Natural killer cell (primary cell): Measurements from ENCODE around the gene MYL5. TPM values are rescaled to one million over a fixed set of nuclear protein-coding genes. Genes with fewer than 3 reads are reported as not detected.

Experiments
- ATAC-seq, 3 donors: fragments of 150-1000 bp in 2 of 3; fragments of 200-7000 bp in 1 of 3; cut with Tn5 transposase; 1 replicate in 1 of 3; 2 replicates in 2 of 3; pipeline ENCODE4 v1.10.0; 2021; ENCODE audit warnings: mild to moderate bottlenecking in 2 of 3, moderate library complexity in 2 of 3
- DNase-seq, 2 donors: peaks; one replicate each; pipeline versions ENCODE4 v3.0.0 to v3.0.0-alpha.2; 2013 to 2021; ENCODE audit warnings: mixed read lengths in 1 of 2
- H3K27ac ChIP-seq: one replicate; pipeline ENCODE4 v1.5.1; 2013; ENCODE audit warnings: mild to moderate bottlenecking, low read length
- H3K27me3 ChIP-seq: one replicate; pipeline ENCODE4 v1.6.1; 2013; ENCODE audit warnings: low read length; ENCODE audit not compliant: control insufficient read depth, insufficient read depth
- H3K36me3 ChIP-seq: one replicate; pipeline ENCODE4 v1.6.1; 2013; ENCODE audit warnings: low read length; ENCODE audit not compliant: control insufficient read depth, insufficient read depth
- H3K4me1 ChIP-seq: one replicate; pipeline ENCODE4 v1.6.1; 2013; ENCODE audit warnings: low read length; ENCODE audit not compliant: control insufficient read depth, insufficient read depth
- H3K4me3 ChIP-seq: one replicate; pipeline ENCODE4 v1.5.1; 2013; ENCODE audit warnings: low read length
- H3K9me3 ChIP-seq: one replicate; pipeline ENCODE4 v1.6.1; 2013; ENCODE audit warnings: low read length; ENCODE audit not compliant: control insufficient read depth, insufficient read depth
- H3K27ac Mint-ChIP-seq, 2 donors: one replicate each; pipeline ENCODE4 v1.8.0; 2022; ENCODE audit warnings: mild to moderate bottlenecking in 2 of 2, mixed read lengths in 2 of 2, moderate library complexity in 1 of 2
- H3K27me3 Mint-ChIP-seq, 2 donors: one replicate each; pipeline ENCODE4 v1.8.0; 2022; ENCODE audit warnings: low read depth in 2 of 2, mixed read lengths in 2 of 2
- H3K36me3 Mint-ChIP-seq: one replicate; pipeline ENCODE4 v1.8.0; 2022; ENCODE audit warnings: mixed read lengths
- H3K4me1 Mint-ChIP-seq, 2 donors: one replicate each; pipeline ENCODE4 v1.8.0; 2022; ENCODE audit warnings: mixed read lengths in 2 of 2
- H3K4me3 Mint-ChIP-seq: one replicate; pipeline ENCODE4 v1.8.0; 2022; ENCODE audit warnings: mild to moderate bottlenecking, moderate library complexity, mixed read lengths
- H3K9me3 Mint-ChIP-seq, 2 donors: one replicate each; pipeline ENCODE4 v1.8.0; 2022; ENCODE audit warnings: mixed read lengths in 2 of 2
- CTCF ChIP-seq: fragments of 200-600 bp; IDR thresholded peaks from one replicate; pipeline ENCODE4 v1.8.0; 2022; ENCODE audit warnings: antibody characterized with exemption
- WGBS: methylation state at CpG from one replicate; pipeline ENCODE4 v1.1.7; 2013; ENCODE audit warnings: missing lambda C conversion rate; ENCODE audit not compliant: insufficient coverage; 5-methylcytosine and 5-hydroxymethylcytosine counted together
- intact Hi-C: fragments of 100-400 bp; cut with micrococcal nuclease; formaldehyde crosslinking; loops from one replicate; pipeline ENCODE4 v1.14.2; 2022
- total RNA-seq, 4 donors: library from RNA; stranded (reverse); fragments of 120-200 nt in 1 of 4; gene quantifications; one replicate each; pipeline versions ENCODE4 v1.2.3 to v1.2.4, GENCODE V29; 2013 to 2022

MYL5 gene
- total RNA-seq, 3 donors from 2014 or later (not counting 1 experiment from before 2014, with no cell fraction given), result 23.4 to 39.5 (median 30.1) TPM

- H3K4me3 Mint-ChIP-seq, result peak overlapping the region; percentile 59
- no peak overlapping the region for H3K4me3 ChIP-seq
- peaks cover 13 to 26% of the 10 kb centered on the region in 2 donors for H3K4me1 Mint-ChIP-seq
- no peaks in the 10 kb centered on the region for H3K27me3 Mint-ChIP-seq
- H3K9me3 Mint-ChIP-seq, result no peaks in the 10 kb centered on the region
- H3K36me3 ChIP-seq, result peaks cover 13% of the 10 kb centered on the region
- peaks cover 54% of the 10 kb centered on the region for H3K4me1 ChIP-seq
- intact Hi-C loops, result no loop called here
- WGBS, result 74% methylated on average over 19 of the region's 19 CpGs
- H3K27ac Mint-ChIP-seq, result peak overlapping the region; percentile 41 to 92
- H3K9me3 ChIP-seq, result no peaks in the 10 kb centered on the region
- H3K27ac ChIP-seq, result no peak overlapping the region
- no peak for DNase-seq
- no peak for ATAC-seq
- no peak for TF ChIP-seq CTCF
- no peaks in the 10 kb centered on the region for H3K27me3 ChIP-seq
- no peaks in the 10 kb centered on the region for H3K36me3 Mint-ChIP-seq
Measured at GRCh38 chr4:675980-676870, 1.9 kb downstream of the MYL5 start.

DNA sequence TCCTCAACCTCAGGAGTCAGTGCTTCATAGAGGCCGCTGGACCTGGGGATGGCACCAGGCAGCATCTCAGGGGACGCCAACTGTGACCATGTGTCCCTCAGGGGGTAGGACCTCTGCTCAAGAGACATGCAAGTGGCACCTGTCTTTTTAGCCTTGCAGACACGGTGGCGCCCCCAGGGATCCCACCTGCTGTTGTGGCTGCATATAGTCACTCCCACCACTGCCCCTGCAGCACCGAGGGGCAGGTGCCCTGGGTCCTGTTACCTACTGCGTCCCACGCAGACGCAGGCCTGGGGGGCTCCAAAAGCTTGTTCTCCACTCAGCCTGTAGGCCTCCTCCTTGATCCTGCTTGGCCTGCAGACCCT lies 2.5 kb downstream of the MYL5 start:
- 77% methylated on average over 8 of the region's 8 CpGs for whole genome bisulfite sequencing
- TF ChIP-seq CTCF, result no peak
- DNase-seq (no peak), ATAC-seq (no peak)
- Mint-ChIP-seq H3K4me1 (peaks cover 13 to 26% of the 10 kb centered on the region in 2 donors), H3K36me3 (no peaks in the 10 kb centered on the region), H3K9me3 (no peaks in the 10 kb centered on the region), H3K27me3 (no peaks in the 10 kb centered on the region), H3K27ac (peak overlapping the region in 1 of 2 donors; percentile 41), H3K4me3 (peak overlapping the region; percentile 50)
- Histone ChIP-seq H3K27me3 (no peaks in the 10 kb centered on the region), H3K9me3 (no peaks in the 10 kb centered on the region), H3K4me1 (peaks cover 54% of the 10 kb centered on the region), H3K4me3 (no peak overlapping the region), H3K36me3 (peaks cover 8% of the 10 kb centered on the region), H3K27ac (no peak overlapping the region)
- intact Hi-C loops, result no loop called here

DNA sequence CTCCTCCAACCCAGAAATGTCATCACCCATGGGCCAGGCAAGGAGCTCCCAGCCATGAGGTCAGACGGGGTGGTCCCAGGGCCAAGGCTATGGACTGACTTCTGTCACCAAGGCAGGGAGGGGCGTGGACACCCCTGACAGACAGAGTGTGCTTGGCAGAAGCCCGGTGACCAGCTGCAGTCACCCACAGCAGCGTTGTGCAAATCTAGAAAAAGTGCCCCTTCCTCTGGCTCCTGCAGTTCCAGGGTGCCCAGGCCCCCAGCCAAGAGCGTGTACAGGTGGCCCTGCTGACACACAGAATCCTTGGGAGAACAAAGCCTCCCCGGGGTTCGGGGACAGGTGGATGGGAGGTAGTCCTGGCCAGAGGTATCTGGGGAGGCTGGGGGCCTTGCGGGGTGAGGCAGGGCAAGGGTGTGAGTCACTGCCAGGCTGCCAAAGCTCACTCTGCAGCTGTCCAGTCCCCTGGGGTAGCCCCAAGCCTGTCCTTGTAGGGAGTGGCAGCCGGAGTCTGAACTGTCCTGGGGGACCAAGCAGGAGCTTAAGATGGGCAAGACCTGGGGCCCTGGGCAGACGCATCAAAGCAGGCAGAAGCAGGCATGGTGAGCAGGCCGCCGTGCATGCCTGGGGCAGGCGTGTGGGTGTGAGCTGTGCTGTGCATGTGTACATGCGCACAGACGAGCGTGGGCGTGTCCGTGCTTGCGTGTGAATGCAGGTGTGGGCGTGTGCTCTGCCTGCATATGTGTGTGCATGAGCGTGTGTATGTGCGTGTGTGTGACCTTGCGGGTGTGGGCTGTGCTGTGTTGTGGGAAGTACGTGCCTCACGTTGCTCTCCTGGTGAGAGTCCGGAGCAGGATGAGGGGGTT lies 3.3 kb downstream of the MYL5 start:
- Mint-ChIP-seq H3K27ac (peak overlapping the region in 1 of 2 donors; percentile 18), H3K4me3 (no peak overlapping the region), H3K36me3 (no peaks in the 10 kb centered on the region), H3K4me1 (peaks cover 13 to 28% of the 10 kb centered on the region in 2 donors), H3K27me3 (no peaks in the 10 kb centered on the region), H3K9me3 (no peaks in the 10 kb centered on the region)
- H3K4me3 ChIP-seq, result no peak overlapping the region
- ATAC-seq (no peak), DNase-seq (peak in 1 of 2 donors; percentile 56)
- intact Hi-C loops, result no loop called here
- peaks cover 2% of the 10 kb centered on the region for H3K36me3 ChIP-seq
- no peaks in the 10 kb centered on the region for H3K9me3 ChIP-seq
- no peak for TF ChIP-seq CTCF
- H3K27me3 ChIP-seq, result no peaks in the 10 kb centered on the region
- H3K27ac ChIP-seq, result no peak overlapping the region
- peaks cover 54% of the 10 kb centered on the region for H3K4me1 ChIP-seq
- WGBS, result 89% methylated on average over 26 of the region's 26 CpGs
